Activated naive CD4-positive, alpha-beta T cell (primary cell): ENCODE measurements around the gene GIGYF1.

Experiments used
- DNase-seq, 4 experiments: peaks; one replicate each; lab custom pipeline; 2025; lab: John Stamatoyannopoulos, UW

The GIGYF1 gene

GRCh38 chr7:100684534-100685042 lies 9.5 kb downstream of the GIGYF1 start:
- DNase-seq, result no peak

- DNase-seq, result no peak
Observed at GRCh38 chr7:100683659-100684533, 10.2 kb downstream of the GIGYF1 start.

- DNase-seq, result no peak
Observed at GRCh38 chr7:100682991-100683658, 10.9 kb downstream of the GIGYF1 start.

GRCh38 chr7:100682228-100682741 lies 11.8 kb downstream of the GIGYF1 start:
- DNase-seq, result no peak

- no peak for DNase-seq
Observed at GRCh38 chr7:100681491-100682227, 12.4 kb downstream of the GIGYF1 start.

- no peak for DNase-seq
Observed at GRCh38 chr7:100680576-100681271, 13.3 kb downstream of the GIGYF1 start.

- no peak for DNase-seq
Observed at GRCh38 chr7:100679927-100680575, 14.0 kb downstream of the GIGYF1 start.

GRCh38 chr7:100679129-100679926 lies 14.7 kb downstream of the GIGYF1 start:
- DNase-seq, result no peak

- DNase-seq, result no peak
Observed at GRCh38 chr7:100678291-100678984, 15.6 kb downstream of the GIGYF1 start.

- no peak for DNase-seq
Observed at GRCh38 chr7:100677308-100678267, 16.5 kb downstream of the GIGYF1 start.

GRCh38 chr7:100676501-100677306 lies 17.3 kb downstream of the GIGYF1 start:
- no peak for DNase-seq

GRCh38 chr7:100675581-100676350 lies 18.3 kb downstream of the GIGYF1 start:
- peak; percentile 49 to 89 (median 70) for DNase-seq

- DNase-seq, result peak in 1 of 4 experiments; percentile 52
Observed at GRCh38 chr7:100675105-100675451, 19.0 kb downstream of the GIGYF1 start.

- peak in 1 of 4 experiments; percentile 31 for DNase-seq
Observed at GRCh38 chr7:100674411-100675104, 19.5 kb downstream of the GIGYF1 start.

- DNase-seq, result peak in 2 of 4 experiments; percentile 26 to 44
Observed at GRCh38 chr7:100673942-100674410, 20.1 kb downstream of the GIGYF1 start.
